ENCODE results near the gene EXO5.
"Not testable (repeated sequence)": the region's sequence is repeated elsewhere in the genome, so short reads cannot be mapped to it uniquely, and the experiment has no call there.

The EXO5 gene

GRCh38 chr1:40508375-40509341, at the start of gene EXO5:
TSS of gene EXO5 (plus strand) at chr1:40508767. CDS start at chr1:40514545, 5,778 bp downstream.
- DNase-seq, result peak; percentile 76

GRCh38 chr1:40462956-40463590, 45.5 kb upstream of the EXO5 start:
- DNase-seq, result no peak

- no peak for DNase-seq
Observed at GRCh38 chr1:40469327-40469726, 39.2 kb upstream of the EXO5 start.

- no peak for DNase-seq
Observed at GRCh38 chr1:40475268-40475667, 33.3 kb upstream of the EXO5 start.

GRCh38 chr1:40476924-40477677, 31.5 kb upstream of the EXO5 start, which contains the start of gene ZFP69:
TSS of gene ZFP69 (plus strand) at chr1:40477290. CDS start at chr1:40479362, 2,072 bp downstream.
- DNase-seq, result peak; percentile 53

- no peak for DNase-seq
Observed at GRCh38 chr1:40477678-40478053, 30.9 kb upstream of the EXO5 start.

GRCh38 chr1:40478276-40478675, 30.3 kb upstream of the EXO5 start:
- no peak for DNase-seq

GRCh38 chr1:40479156-40479555, 29.4 kb upstream of the EXO5 start:
- no peak for DNase-seq

- no peak for DNase-seq
Observed at GRCh38 chr1:40495315-40495903, 13.2 kb upstream of the EXO5 start.

GRCh38 chr1:40502651-40503050, 5.9 kb upstream of the EXO5 start:
- not testable (repeated sequence) for DNase-seq

GRCh38 chr1:40507973-40508372, 594 bp upstream of the EXO5 start:
- DNase-seq, result no peak

GRCh38 chr1:40519517-40519916, 10.9 kb downstream of the EXO5 start:
- DNase-seq, result no peak

- no peak for DNase-seq
Observed at GRCh38 chr1:40530735-40531380, 22.3 kb downstream of the EXO5 start.

GRCh38 chr1:40531381-40532061, 23.0 kb downstream of the EXO5 start, which contains the start of gene ZNF684:
TSS of gene ZNF684 (plus strand) at chr1:40531637. CDS start at chr1:40533167, 1,530 bp downstream.
- DNase-seq, result peak; percentile 73

GRCh38 chr1:40532062-40532389, 23.5 kb downstream of the EXO5 start:
- no peak for DNase-seq

- no peak for DNase-seq
Observed at GRCh38 chr1:40532844-40533424, 24.4 kb downstream of the EXO5 start.

GRCh38 chr1:40534589-40534988, 26.0 kb downstream of the EXO5 start:
- DNase-seq, result no peak

- DNase-seq, result no peak
Observed at GRCh38 chr1:40535732-40536131, 27.2 kb downstream of the EXO5 start.

GRCh38 chr1:40539338-40539737, 30.8 kb downstream of the EXO5 start:
- no peak for DNase-seq

GRCh38 chr1:40546957-40547356, 38.4 kb downstream of the EXO5 start:
- no peak for DNase-seq

- DNase-seq, result no peak
Observed at GRCh38 chr1:40553017-40553416, 44.5 kb downstream of the EXO5 start.

Measured in activated effector memory CD4-positive, alpha-beta T cell treated with Interleukin-2 at 50 U/mL for 16 hours (primary cell).